ENCODE data around the gene OR1S1. TPM values are rescaled to one million over a fixed set of nuclear protein-coding genes. Genes with fewer than 3 reads are reported as not detected.

The OR1S1 gene
- not detected in 2 replicates for total RNA-seq

GRCh38 chr11:58212420-58212819 lies at the start of gene OR1S1:
TSS of gene OR1S1 (plus strand) at chr11:58212720.

GRCh38 chr11:58188770-58189169 lies 23.8 kb upstream of the OR1S1 start, which contains the start of gene OR9Q2:
TSS of gene OR9Q2 (plus strand) at chr11:58189070. CDS start at chr11:58190491, 1,421 bp downstream.

GRCh38 chr11:58204042-58204441 lies 8.5 kb upstream of the OR1S1 start, which contains the start of gene OR1S2:
TSS of gene OR1S2 (minus strand) at chr11:58204142. CDS start at chr11:58204142, 0 bp downstream.

Other genes with a start within 250 kb of the OR1S1 start
- gene OR9Q1, start 188.8 kb upstream of the OR1S1 start, total RNA-seq, result not detected in 2 replicates
- gene OR6Q1, start 181.8 kb upstream of the OR1S1 start, total RNA-seq, result not detected in 2 replicates
- gene OR9I1, start 87.2 kb upstream of the OR1S1 start, total RNA-seq, result not detected in 2 replicates
- not detected in 2 replicates for gene OR9Q2, start 23.6 kb upstream of the OR1S1 start, total RNA-seq
- not detected in 2 replicates for gene OR1S2, start 8.6 kb upstream of the OR1S1 start, total RNA-seq
- gene OR10Q1, start 16.2 kb downstream of the OR1S1 start, total RNA-seq, result not detected in 2 replicates
- not detected in 2 replicates for gene OR10W1, start 55.5 kb downstream of the OR1S1 start, total RNA-seq
- not detected in 2 replicates for gene OR5B17, start 146.3 kb downstream of the OR1S1 start, total RNA-seq
- not detected in 2 replicates for gene OR5B3, start 194.2 kb downstream of the OR1S1 start, total RNA-seq
- gene OR5B2, start 215.4 kb downstream of the OR1S1 start, total RNA-seq, result not detected in 2 replicates
- not detected in 2 replicates for gene OR5B12, start 229.5 kb downstream of the OR1S1 start, total RNA-seq

All from articular chondrocyte of knee joint (primary cell).